SU-DHL-6 (cell line): Measurements from ENCODE around the gene INTS3.

Experiments
- CTCF ChIP-seq: fragments of 200-600 bp; sonication (generic); IDR thresholded peaks from one replicate; pipeline ENCODE4 v1.5.1; 2017; ENCODE audit warnings: antibody characterized with exemption, mild to moderate bottlenecking, low read length, moderate library complexity; ENCODE audit not compliant: insufficient read depth, poor library complexity, severe bottlenecking
- EZH2phosphoT487 ChIP-seq: fragments of 200-600 bp; sonication (generic), shearing (Covaris generic); conservative IDR thresholded peaks from 2 replicates; pipeline ENCODE4 v1.6.1; 2018; ENCODE audit warnings: mild to moderate bottlenecking, antibody characterized with exemption, low read length, moderate library complexity, mixed read lengths

- TF ChIP-seq CTCF (no peak), EZH2phosphoT487 (no peak)
These were observed 73.3 kb downstream of the INTS3 start for GRCh38 chr1:153801028-153801625.
